Sigmoid colon (tissue), 7 donors: ENCODE results near the gene SLC25A13. TPM values are rescaled to one million over a fixed set of nuclear protein-coding genes. Genes with fewer than 3 reads are reported as not detected.
A peak's percentile ranks its signal among the peaks of the same experiment; 100 is the strongest.

Source experiments
- DNase-seq: peaks from one replicate; pipeline ENCODE4 v3.0.0-alpha.2; 2019
- H3K27ac ChIP-seq, 4 donors: fragments of 200-600 bp; sonication (generic); one replicate each; pipeline ENCODE4 v1.5.1; 2016 to 2019; ENCODE audit warnings: mild to moderate bottlenecking in 1 of 4
- H3K27me3 ChIP-seq, 3 donors: fragments of 200-600 bp; sonication (generic); one replicate each; pipeline ENCODE4 v1.5.1; 2019; ENCODE audit warnings: mild to moderate bottlenecking in 1 of 3
- H3K36me3 ChIP-seq, 4 donors: fragments of 200-600 bp; sonication (generic); one replicate each; pipeline ENCODE4 v1.5.1; 2016 to 2019
- H3K4me1 ChIP-seq, 4 donors: fragments of 200-600 bp; sonication (generic); one replicate each; pipeline ENCODE4 v1.5.1; 2017 to 2019
- H3K4me3 ChIP-seq, 4 donors: fragments of 200-600 bp; sonication (generic); one replicate each; pipeline ENCODE4 v1.5.1; 2017 to 2019; ENCODE audit warnings: mild to moderate bottlenecking in 2 of 4, moderate library complexity in 1 of 4
- H3K9me3 ChIP-seq, 4 donors: fragments of 200-600 bp in 3 of 4; sonication (generic) in 3 of 4; one replicate each; pipeline versions ENCODE4 v1.5.1 to v1.6.1; 2013 to 2019
- EP300 ChIP-seq, 4 donors: sonication (generic); formaldehyde crosslinking; IDR thresholded peaks; one replicate each; pipeline ENCODE4 v1.6.1; 2017; ENCODE audit warnings: antibody characterized with exemption in 4 of 4
- POLR2A ChIP-seq, 2 donors: fragments of 450-650 bp; IDR thresholded peaks; one replicate each; pipeline ENCODE4 v1.6.1; 2016; ENCODE audit warnings: antibody characterized with exemption in 2 of 2, mild to moderate bottlenecking in 2 of 2, moderate library complexity in 2 of 2
- POLR2AphosphoS5 ChIP-seq, 4 donors: sonication (generic); formaldehyde crosslinking; IDR thresholded peaks; one replicate each; pipeline ENCODE4 v1.6.1; 2017; ENCODE audit warnings: antibody characterized with exemption in 4 of 4
- WGBS, 2 donors: extraction: QIAGEN DNeasy Blood & Tissue Kit; methylation state at CpG; one replicate each; pipeline ENCODE4 v1.1.7; 2013; 5-methylcytosine and 5-hydroxymethylcytosine counted together
- intact Hi-C: fragments of 100-400 bp; cut with DNase I; formaldehyde crosslinking; loops from one replicate; pipeline ENCODE4 v1.15.1; 2023
- polyA plus RNA-seq, 3 donors: library from polyadenylated mRNA; stranded (reverse); fragments of 200-250 nt; gene quantifications; one replicate each; pipeline ENCODE4 v1.2.3, GENCODE V29; 2013
- total RNA-seq, 4 donors: library from RNA; depleted of rRNA; stranded (reverse); fragments of >200 nt; gene quantifications; one replicate each; pipeline ENCODE4 v1.1.0, GENCODE V29; 2016
- TF ChIP-seq, protein P1 (sequence below), 4 experiments: fragments of 450-650 bp in 3 of 4; fragments of 200-600 bp in 1 of 4; IDR thresholded peaks; one replicate each; pipeline ENCODE4 v1.5.1; 2016 to 2019; ENCODE audit warnings: antibody characterized with exemption in 4 of 4, mild to moderate bottlenecking in 3 of 4, moderate library complexity in 2 of 4
- donor health status: healthy with polysubstance abuse.
- donor health status: Bipolar disorder and iron deficiency.
- donor health status: healthy.

The SLC25A13 gene
- total and polyA plus RNA-seq, 7 donors: 10.7 to 33.0 (median 20.8) TPM

DNA sequence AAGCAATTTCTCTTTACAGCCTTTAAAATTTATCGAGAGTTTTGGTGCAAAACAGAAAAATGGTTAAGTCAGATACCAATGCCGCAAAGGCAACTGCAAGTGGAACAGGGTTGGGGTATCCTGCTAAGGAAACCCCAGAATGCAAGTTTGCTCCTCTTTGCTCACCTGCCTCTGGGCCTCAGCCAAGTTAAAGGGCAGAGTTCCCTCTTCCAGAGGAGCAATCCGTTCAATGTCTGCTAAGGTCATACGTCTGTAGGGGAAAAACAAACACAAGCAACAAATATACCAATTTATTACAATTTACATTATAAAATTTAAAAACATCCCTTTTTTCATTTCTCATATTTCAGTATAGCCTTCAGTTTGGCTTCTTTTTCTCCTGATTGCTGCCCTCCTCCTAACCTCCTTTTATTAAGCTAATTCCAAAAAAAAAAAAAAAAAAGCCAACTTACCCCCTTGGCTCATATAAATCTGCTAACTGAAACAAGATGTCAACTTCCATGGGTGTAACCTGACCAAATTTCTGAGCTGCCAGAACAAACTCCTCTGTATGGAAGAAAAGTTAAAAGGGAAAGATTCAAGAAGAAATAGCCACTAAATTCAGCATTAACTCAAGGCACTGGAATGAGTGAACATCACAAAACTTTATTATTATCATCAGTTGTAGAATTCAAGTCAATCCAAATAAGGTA lies 132.6 kb downstream of the SLC25A13 start:
- no peaks in the 10 kb centered on the region for H3K4me1 ChIP-seq
- no peaks in the 10 kb centered on the region for H3K9me3 ChIP-seq
- DNase-seq: no peak
- H3K27me3 ChIP-seq: no peaks in the 10 kb centered on the region
- intact Hi-C loops: no loop called here
- H3K4me3 ChIP-seq: peak overlapping the region in 1 of 4 donors; percentile 4
- WGBS, 2 donors: 25 to 60% methylated on average over 4 of the region's 4 CpGs
- no peak for TF ChIP-seq EP300 (IDR thresholded peaks at IDR 0.05)
- H3K27ac ChIP-seq: peak overlapping the region in 1 of 4 donors; percentile 38
- H3K36me3 ChIP-seq: peaks cover 0 to 48% (median 11%) of the 10 kb centered on the region in 4 donors

DNA sequence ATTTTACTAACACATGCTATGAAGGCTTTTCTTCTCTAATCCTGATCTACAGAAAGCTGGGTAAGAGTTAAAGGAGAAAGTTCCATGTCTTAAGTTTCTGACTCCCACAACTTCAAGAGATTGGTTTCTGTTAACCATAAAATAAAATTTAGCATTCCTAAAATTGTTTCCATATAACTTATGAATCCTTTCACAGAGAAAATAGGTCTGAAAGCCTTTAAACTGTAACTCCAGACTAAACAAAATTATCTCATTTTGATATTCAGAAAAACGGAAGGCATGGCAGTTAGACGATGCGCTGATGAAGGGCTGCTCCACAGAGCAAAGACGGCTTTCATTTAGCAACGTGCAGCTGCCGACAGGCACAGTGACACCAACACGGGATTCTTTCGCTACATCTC lies 133.3 kb downstream of the SLC25A13 start:
- Histone ChIP-seq H3K4me1 (no peaks in the 10 kb centered on the region), H3K9me3 (no peaks in the 10 kb centered on the region), H3K27ac (peak overlapping the region in 1 of 4 donors; percentile 38), H3K4me3 (peak overlapping the region in 1 of 4 donors; percentile 4), H3K27me3 (no peaks in the 10 kb centered on the region), H3K36me3 (peaks cover 0 to 55% (median 18%) of the 10 kb centered on the region in 4 donors)
- no peak for TF ChIP-seq POLR2AphosphoS5 (IDR thresholded peaks at IDR 0.05)
- TF ChIP-seq POLR2A (IDR thresholded peaks at IDR 0.05): no peak
- TF ChIP-seq, protein P1, sequence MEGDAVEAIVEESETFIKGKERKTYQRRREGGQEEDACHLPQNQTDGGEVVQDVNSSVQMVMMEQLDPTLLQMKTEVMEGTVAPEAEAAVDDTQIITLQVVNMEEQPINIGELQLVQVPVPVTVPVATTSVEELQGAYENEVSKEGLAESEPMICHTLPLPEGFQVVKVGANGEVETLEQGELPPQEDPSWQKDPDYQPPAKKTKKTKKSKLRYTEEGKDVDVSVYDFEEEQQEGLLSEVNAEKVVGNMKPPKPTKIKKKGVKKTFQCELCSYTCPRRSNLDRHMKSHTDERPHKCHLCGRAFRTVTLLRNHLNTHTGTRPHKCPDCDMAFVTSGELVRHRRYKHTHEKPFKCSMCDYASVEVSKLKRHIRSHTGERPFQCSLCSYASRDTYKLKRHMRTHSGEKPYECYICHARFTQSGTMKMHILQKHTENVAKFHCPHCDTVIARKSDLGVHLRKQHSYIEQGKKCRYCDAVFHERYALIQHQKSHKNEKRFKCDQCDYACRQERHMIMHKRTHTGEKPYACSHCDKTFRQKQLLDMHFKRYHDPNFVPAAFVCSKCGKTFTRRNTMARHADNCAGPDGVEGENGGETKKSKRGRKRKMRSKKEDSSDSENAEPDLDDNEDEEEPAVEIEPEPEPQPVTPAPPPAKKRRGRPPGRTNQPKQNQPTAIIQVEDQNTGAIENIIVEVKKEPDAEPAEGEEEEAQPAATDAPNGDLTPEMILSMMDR (IDR thresholded peaks at IDR 0.05): no peak
- 44 to 71% methylated on average over 8 of the region's 8 CpGs for WGBS, 2 donors
- no peak for DNase-seq
- intact Hi-C loops: no loop called here

DNA sequence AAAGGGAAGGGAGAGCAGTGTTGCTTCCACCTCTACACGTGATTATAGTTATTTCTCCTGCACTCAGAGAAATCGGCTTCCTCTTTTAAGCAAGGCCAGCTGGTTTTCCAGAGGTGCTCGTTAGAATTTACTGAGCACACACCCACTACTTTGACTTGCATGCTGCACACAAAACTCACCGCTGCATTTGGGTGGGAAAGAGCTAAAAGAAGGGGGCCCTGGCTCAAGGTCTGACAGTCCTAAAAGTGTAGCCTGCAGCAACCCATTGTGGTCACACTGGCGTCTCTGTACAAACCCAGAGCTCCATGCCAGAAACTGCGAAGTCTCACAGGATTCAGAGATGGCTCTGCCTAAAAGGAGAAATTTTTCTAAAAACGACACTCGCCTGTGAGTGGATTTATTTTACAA lies 133.7 kb downstream of the SLC25A13 start:
- 32 to 50% methylated on average over 8 of the region's 8 CpGs for WGBS, 2 donors
- DNase-seq: no peak
- peaks cover 0 to 59% (median 22%) of the 10 kb centered on the region in 4 donors for H3K36me3 ChIP-seq

DNA sequence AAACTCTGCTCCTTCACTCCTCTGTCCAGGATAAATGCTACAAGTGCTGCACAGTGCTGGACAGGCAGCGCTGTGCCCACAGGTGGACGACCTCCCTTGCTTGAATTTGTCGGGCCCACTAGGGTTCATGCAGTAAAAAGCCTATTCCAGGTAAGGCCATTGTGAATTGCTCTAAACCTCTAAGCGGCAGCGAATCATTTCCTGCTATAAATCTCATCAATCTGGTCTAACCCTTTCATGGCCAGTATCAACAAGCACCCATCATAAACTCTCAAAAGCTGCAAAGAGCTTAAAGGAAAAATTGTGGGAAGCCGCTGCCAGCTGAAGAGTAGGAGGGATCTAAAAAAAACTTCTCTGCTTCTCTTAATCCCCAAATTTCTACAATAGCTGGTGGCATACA lies 134.2 kb downstream of the SLC25A13 start:
- H3K4me3 ChIP-seq: no peak overlapping the region
- 18 to 50% methylated on average over 6 of the region's 6 CpGs for WGBS, 2 donors
- peaks cover 0 to 61% (median 23%) of the 10 kb centered on the region in 4 donors for H3K36me3 ChIP-seq
- H3K9me3 ChIP-seq: no peaks in the 10 kb centered on the region
- H3K27me3 ChIP-seq: no peaks in the 10 kb centered on the region
- intact Hi-C loops: no loop called here
- TF ChIP-seq, protein P1 (IDR thresholded peaks at IDR 0.05): no peak
- TF ChIP-seq EP300 (IDR thresholded peaks at IDR 0.05): no peak
- no peak for TF ChIP-seq POLR2A (IDR thresholded peaks at IDR 0.05)
- TF ChIP-seq POLR2AphosphoS5 (IDR thresholded peaks at IDR 0.05): no peak
- DNase-seq: no peak
- H3K4me1 ChIP-seq: no peaks in the 10 kb centered on the region
- H3K27ac ChIP-seq: peak overlapping the region in 1 of 4 donors; percentile 38

More for the DNA sequence above, 133.7 kb downstream of the SLC25A13 start:
- H3K27me3 ChIP-seq: no peaks in the 10 kb centered on the region
- peak overlapping the region in 1 of 4 donors; percentile 4 for H3K4me3 ChIP-seq
- intact Hi-C loops: no loop called here
- H3K27ac ChIP-seq: peak overlapping the region in 1 of 4 donors; percentile 38
- H3K4me1 ChIP-seq: no peaks in the 10 kb centered on the region
- TF ChIP-seq EP300 (IDR thresholded peaks at IDR 0.05) (no peak), POLR2AphosphoS5 (IDR thresholded peaks at IDR 0.05) (no peak), POLR2A (IDR thresholded peaks at IDR 0.05) (no peak)
- TF ChIP-seq, protein P1 (IDR thresholded peaks at IDR 0.05): no peak
- H3K9me3 ChIP-seq: no peaks in the 10 kb centered on the region

DNA sequence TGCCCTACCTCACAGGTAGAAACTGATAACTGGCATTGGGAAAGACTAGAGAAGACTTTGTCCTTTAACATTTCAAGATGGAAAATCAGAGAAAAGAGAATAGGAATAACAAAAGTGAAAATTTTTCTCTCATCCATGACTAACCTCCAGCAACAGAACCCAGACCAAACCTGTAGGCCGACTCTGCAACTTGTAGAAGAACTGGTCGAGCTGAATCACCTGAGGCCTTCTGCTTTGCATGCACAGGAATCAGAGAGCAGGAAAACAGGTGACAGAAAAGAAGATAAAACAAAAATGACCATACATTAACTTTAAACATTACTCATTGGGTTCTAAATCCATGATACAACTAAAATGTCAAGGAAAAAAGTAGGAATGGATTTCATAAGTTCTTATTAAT lies 137.1 kb downstream of the SLC25A13 start:
- no peaks in the 10 kb centered on the region for H3K9me3 ChIP-seq
- H3K4me3 ChIP-seq: no peak overlapping the region
- H3K36me3 ChIP-seq: peaks cover 0 to 41% (median 15%) of the 10 kb centered on the region in 4 donors
- H3K27me3 ChIP-seq: no peaks in the 10 kb centered on the region
- no peaks in the 10 kb centered on the region for H3K4me1 ChIP-seq
- TF ChIP-seq POLR2A (IDR thresholded peaks at IDR 0.05): no peak
- TF ChIP-seq POLR2AphosphoS5 (IDR thresholded peaks at IDR 0.05): no peak
- TF ChIP-seq EP300 (IDR thresholded peaks at IDR 0.05): no peak
- TF ChIP-seq, protein P1 (IDR thresholded peaks at IDR 0.05): no peak
- DNase-seq: no peak
- H3K27ac ChIP-seq: no peak overlapping the region
- WGBS, 2 donors: 93 to 97% methylated on average over 2 of the region's 2 CpGs
- intact Hi-C loops: no loop called here
